Karpas-422 (cell line): ENCODE results near the gene PLAC9. TPM values are rescaled to one million over a fixed set of nuclear protein-coding genes. Genes with fewer than 3 reads are reported as not detected.

Experiments
- DNase-seq: peaks from one replicate; pipeline ENCODE4 v3.0.0-alpha.2; 2015
- H2AFZ ChIP-seq: fragments of 200-600 bp; sonication (generic); 2 replicates; pipeline ENCODE4 v1.6.1; 2014; ENCODE audit warnings: antibody characterized with exemption, low read length, mixed read lengths
- H3K27ac ChIP-seq: fragments of 200-600 bp; sonication (generic); 2 replicates; pipeline ENCODE4 v1.5.1; 2014; ENCODE audit warnings: mild to moderate bottlenecking, low read length, moderate library complexity
- H3K27me3 ChIP-seq: fragments of 200-600 bp; sonication (generic); 2 replicates; pipeline ENCODE4 v1.6.1; 2014; ENCODE audit warnings: low read length, mixed read lengths
- H3K36me3 ChIP-seq: fragments of 200-600 bp; sonication (generic); 2 replicates; pipeline ENCODE4 v1.6.1; 2014; ENCODE audit warnings: low read length, mixed read lengths; ENCODE audit not compliant: insufficient read depth
- H3K4me1 ChIP-seq: fragments of 200-600 bp; sonication (generic); 2 replicates; pipeline ENCODE4 v1.6.1; 2014; ENCODE audit warnings: mild to moderate bottlenecking, low read length, mixed read lengths
- H3K4me2 ChIP-seq: fragments of 200-600 bp; sonication (generic); 2 replicates; pipeline ENCODE4 v1.6.1; 2014; ENCODE audit warnings: low read length, low read depth, mild to moderate bottlenecking; ENCODE audit not compliant: poor library complexity, severe bottlenecking
- H3K4me3 ChIP-seq: fragments of 200-600 bp; sonication (generic); 2 replicates; pipeline ENCODE4 v1.5.1; 2014; ENCODE audit warnings: mild to moderate bottlenecking, antibody characterized with exemption, low read length, mixed read lengths
- H3K79me2 ChIP-seq: fragments of 200-600 bp; sonication (generic); 2 replicates; pipeline ENCODE4 v1.6.1; 2014; ENCODE audit warnings: mild to moderate bottlenecking, low read length, mixed read lengths
- H3K9ac ChIP-seq: fragments of 200-600 bp; sonication (generic); 2 replicates; pipeline ENCODE4 v1.6.0; 2014; ENCODE audit warnings: low read length
- H3K9me2 ChIP-seq: fragments of 200-600 bp; sonication (generic), shearing (Covaris generic); replicated peaks from 2 replicates; pipeline ENCODE4 v1.6.0; 2014; ENCODE audit warnings: mild to moderate bottlenecking, low read length, moderate library complexity; ENCODE audit not compliant: insufficient read depth
- H3K9me3 ChIP-seq: fragments of 300-700, 200-600 bp; sonication (generic); 2 replicates; pipeline ENCODE4 v1.6.1; 2014; ENCODE audit warnings: low read length, mixed read lengths
- H4K20me1 ChIP-seq: fragments of 200-600 bp; sonication (generic); 2 replicates; pipeline ENCODE4 v1.6.1; 2014; ENCODE audit warnings: mild to moderate bottlenecking, antibody characterized with exemption, low read length, low read depth; ENCODE audit not compliant: insufficient read depth
- total RNA-seq: library from RNA; depleted of rRNA; stranded (reverse); fragments of >200 nt; shearing (Covaris generic); gene quantifications from 2 replicates; pipeline ENCODE4 v1.2.3, GENCODE V29; 2014; ENCODE audit warnings: low replicate concordance

The PLAC9 gene
- total RNA-seq, 1 experiment from 2014 or later, result not detected

DNA sequence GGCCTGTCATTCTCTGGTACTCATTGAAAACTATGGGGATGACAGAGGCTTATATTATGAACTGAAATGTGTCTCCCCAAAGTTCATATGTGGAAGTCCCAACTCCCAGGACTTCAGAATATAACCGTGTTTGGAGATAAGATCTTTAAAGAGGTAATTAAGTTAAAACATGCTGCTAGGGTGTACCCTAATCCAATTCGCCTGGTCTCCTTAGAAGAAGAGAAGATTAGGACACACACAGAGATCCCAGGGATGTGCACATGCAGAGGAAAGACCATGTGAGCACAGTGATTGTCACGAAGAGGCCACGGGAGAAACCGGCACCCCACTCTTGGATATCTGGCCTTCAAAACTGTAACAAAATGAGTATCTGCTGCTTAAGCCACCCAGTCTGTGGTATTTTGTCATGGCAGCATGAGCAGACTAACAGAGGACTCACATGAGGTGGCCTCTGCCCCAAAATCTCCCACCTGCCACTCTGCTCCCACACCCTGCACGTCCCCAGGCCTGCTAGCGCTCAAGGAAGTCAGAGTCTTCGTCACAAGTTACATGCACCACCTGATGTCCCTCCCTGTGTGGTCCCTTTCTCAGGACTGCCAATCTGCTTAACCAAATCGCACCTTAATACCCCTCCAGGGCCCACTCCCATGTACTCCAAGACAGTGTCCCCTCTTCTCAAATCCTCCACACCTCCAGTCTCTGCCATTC, 26.8 kb downstream of the PLAC9 start:
- H3K79me2 ChIP-seq, result no peaks in the 10 kb centered on the region
- no peaks in the 10 kb centered on the region for H3K4me1 ChIP-seq
- no peak overlapping the region for H2AFZ ChIP-seq
- H3K27me3 ChIP-seq, result no peaks in the 10 kb centered on the region
- no peaks in the 10 kb centered on the region for H3K9me3 ChIP-seq
- no peak overlapping the region for H3K9ac ChIP-seq
- DNase-seq, result no peak
- H3K9me2 ChIP-seq, result no peaks in the 10 kb centered on the region
- no peaks in the 10 kb centered on the region for H3K36me3 ChIP-seq
- no peak overlapping the region for H3K4me3 ChIP-seq
- no peak overlapping the region for H3K27ac ChIP-seq
- H4K20me1 ChIP-seq, result no peaks in the 10 kb centered on the region
- no peak overlapping the region for H3K4me2 ChIP-seq

DNA sequence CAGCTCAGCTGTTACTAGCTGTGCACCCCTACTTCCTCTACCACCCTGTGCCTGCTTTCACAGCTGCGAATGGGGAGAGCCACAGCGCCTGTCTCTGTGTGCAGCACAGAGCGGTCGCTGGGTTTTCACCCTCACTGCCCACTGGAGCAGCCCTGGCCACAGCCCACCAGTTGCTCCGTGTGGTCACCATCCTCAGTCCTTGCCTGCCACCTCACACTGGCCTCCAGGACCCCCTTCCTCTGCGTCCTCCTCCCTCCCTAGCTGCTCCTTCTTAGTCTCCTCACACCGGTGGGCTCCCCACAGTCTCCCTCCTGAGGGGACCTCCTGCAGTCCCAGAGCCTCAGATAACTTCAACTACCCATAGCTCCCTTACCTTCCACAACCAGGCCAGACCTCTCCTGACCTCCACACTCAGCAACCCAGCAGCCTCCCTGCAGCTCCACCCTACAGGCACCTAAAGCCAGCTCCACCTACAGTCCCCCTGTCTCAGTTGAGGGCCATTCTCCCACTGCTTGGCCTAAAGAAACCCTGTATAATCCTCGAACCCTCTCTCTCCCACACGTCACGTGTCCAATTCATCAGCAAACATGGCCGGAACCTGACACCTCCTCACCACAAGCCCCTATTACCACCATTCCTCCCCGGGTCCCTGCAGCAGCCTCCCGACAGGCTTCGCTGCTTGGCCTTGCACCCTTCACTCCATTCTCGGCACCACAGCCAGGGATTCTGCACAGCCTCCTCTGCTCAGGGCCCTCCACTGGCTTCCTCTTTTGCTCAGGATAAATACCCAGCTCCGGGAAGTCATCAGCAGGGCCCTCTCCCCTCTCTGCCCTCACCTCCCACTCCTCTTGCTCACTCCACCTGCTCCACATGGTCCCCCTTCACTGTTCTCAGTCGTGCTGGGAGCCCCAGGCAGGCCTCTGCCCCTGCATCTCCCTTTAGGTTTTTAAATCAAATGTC, 28.1 kb downstream of the PLAC9 start:
- Histone ChIP-seq H3K27me3 (no peaks in the 10 kb centered on the region), H3K79me2 (no peaks in the 10 kb centered on the region), H4K20me1 (no peaks in the 10 kb centered on the region), H3K9me2 (no peaks in the 10 kb centered on the region), H3K9ac (no peak overlapping the region), H3K4me2 (no peak overlapping the region), H3K4me3 (no peak overlapping the region), H3K4me1 (no peaks in the 10 kb centered on the region), H2AFZ (no peak overlapping the region), H3K36me3 (no peaks in the 10 kb centered on the region), H3K9me3 (no peaks in the 10 kb centered on the region), H3K27ac (no peak overlapping the region)
- DNase-seq, result no peak

DNA sequence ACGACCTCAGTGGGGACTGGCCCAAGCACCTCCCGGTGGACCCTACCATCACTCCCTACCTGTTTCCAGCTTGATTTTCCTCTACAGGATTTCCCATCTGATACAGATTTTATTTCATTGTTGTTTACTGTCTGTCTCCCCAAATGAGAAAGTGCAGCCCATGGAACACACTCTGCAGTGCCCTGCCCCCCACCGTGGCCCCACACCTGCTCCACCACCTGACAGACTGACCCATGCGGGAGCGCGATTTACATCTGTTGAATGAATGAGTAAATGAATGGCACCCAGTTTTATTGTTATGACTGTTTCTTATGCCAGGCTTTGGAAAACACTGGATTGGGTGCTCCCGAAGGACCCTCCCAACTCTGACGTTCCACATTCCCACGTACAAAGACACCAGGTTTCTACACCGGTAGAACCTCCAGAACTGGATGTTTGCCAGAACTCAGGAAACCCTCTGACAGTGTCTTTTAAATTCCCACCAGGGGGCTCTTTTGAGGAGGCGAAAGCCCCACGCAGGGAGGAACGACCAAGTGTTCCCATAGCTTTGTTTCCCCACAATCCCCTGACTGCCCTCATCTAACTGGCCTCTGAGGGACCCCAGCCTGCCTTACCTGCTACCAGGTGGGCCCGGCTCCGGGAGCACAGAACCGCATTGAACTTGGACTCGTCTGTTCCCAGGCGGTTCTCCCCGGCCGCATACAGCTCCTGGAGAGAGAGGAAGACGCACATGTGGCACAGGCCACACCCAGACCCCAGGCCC, 29.0 kb downstream of the PLAC9 start:
- no peaks in the 10 kb centered on the region for H3K9me2 ChIP-seq
- peak; percentile 61 for DNase-seq
- no peak overlapping the region for H3K4me3 ChIP-seq
- no peak overlapping the region for H3K4me2 ChIP-seq
- H3K79me2 ChIP-seq, result no peaks in the 10 kb centered on the region
- no peaks in the 10 kb centered on the region for H3K36me3 ChIP-seq
- no peak overlapping the region for H3K27ac ChIP-seq
- H3K9me3 ChIP-seq, result no peaks in the 10 kb centered on the region
- H4K20me1 ChIP-seq, result no peaks in the 10 kb centered on the region
- H2AFZ ChIP-seq, result no peak overlapping the region
- no peaks in the 10 kb centered on the region for H3K27me3 ChIP-seq
- H3K4me1 ChIP-seq, result no peaks in the 10 kb centered on the region
- H3K9ac ChIP-seq, result no peak overlapping the region

DNA sequence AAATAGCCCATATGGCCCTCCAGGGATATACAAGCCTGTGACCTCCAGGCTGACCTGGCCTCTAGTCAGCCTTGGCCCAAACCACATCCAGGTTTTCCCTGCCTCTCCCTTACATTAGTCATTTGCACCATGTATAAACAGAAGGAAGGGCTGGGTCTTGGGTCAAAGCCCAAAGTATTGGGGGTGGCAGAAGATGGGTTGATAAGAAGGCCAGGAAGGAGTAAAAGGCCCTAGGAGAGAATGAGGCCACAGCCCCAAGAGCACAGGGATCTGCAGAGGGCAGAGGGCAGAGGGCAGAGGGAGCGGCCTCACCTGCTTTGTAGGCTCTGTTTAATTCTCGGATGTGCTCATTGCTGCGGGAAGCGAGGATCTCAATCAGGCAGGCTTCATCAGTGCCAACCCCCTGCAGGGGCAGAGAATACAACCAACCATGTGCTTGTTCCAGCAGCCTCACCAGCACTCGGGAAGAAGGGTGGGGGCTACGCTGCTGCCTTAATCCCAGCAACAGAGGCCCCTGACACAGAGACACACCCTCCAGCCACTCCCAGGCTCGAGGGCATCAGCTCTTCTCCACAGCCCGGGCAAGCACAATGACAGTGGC, 31.3 kb downstream of the PLAC9 start:
- Histone ChIP-seq H3K36me3 (no peaks in the 10 kb centered on the region), H3K4me2 (no peak overlapping the region)

DNA sequence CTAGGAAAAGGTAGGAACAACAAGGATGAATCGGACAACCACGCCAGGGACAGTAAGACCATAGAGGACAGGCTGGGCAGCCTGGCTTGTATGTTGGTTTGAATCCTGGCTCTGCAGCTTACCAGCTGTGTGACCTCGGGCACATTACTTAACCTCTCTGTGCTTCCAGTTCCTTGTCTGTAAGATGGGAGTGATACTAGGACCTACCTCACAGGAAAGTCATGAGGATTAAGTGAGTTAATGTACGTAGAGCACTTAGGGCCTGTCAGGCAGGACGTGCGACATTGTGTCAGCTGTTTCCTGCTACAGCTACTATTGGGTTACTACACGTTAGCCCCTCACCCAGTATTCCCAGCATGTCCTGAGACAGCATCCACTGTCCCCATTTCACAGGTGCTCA, 32.1 kb downstream of the PLAC9 start:
- no peaks in the 10 kb centered on the region for H3K9me3 ChIP-seq
- no peaks in the 10 kb centered on the region for H3K36me3 ChIP-seq
- H3K4me1 ChIP-seq, result no peaks in the 10 kb centered on the region
- no peak overlapping the region for H3K27ac ChIP-seq
- no peaks in the 10 kb centered on the region for H3K27me3 ChIP-seq
- no peak overlapping the region for H3K4me3 ChIP-seq
- H4K20me1 ChIP-seq, result no peaks in the 10 kb centered on the region
- DNase-seq, result no peak
- no peak overlapping the region for H3K9ac ChIP-seq
- H3K4me2 ChIP-seq, result no peak overlapping the region
- peaks cover 4% of the 10 kb centered on the region; the same call in 1 of the 2 replicates for H3K79me2 ChIP-seq
- H3K9me2 ChIP-seq, result no peaks in the 10 kb centered on the region
- H2AFZ ChIP-seq, result no peak overlapping the region

More for the DNA sequence above, 31.3 kb downstream of the PLAC9 start:
- DNase-seq, result no peak
- Histone ChIP-seq H3K27me3 (no peaks in the 10 kb centered on the region), H3K9ac (no peak overlapping the region), H3K79me2 (no peaks in the 10 kb centered on the region), H3K4me3 (no peak overlapping the region), H2AFZ (no peak overlapping the region), H3K9me3 (no peaks in the 10 kb centered on the region), H4K20me1 (no peaks in the 10 kb centered on the region), H3K4me1 (no peaks in the 10 kb centered on the region), H3K9me2 (no peaks in the 10 kb centered on the region), H3K27ac (no peak overlapping the region)

DNA sequence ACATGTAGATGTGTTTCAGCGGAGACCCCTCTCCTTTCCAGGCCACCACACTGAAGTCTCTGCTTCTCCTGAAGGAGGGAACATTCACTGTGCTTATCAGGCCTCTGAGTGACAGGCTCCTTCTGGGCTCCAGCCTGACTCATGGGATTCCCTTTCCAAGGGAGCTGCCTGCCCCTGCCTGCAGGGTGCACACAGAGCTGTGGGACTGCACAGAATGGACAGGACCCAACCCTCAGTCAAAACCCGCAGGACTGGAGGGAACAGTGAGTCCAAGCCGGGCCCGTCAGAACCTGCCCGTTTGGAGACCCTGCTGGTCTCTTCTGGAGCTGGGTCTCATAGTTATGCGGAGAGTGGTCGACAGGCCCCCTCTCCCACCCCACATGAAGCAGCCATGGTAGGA, 32.6 kb downstream of the PLAC9 start:
- Histone ChIP-seq H3K4me1 (no peaks in the 10 kb centered on the region), H3K79me2 (peaks cover 8% of the 10 kb centered on the region; the same call in 1 of the 2 replicates), H3K4me2 (no peak overlapping the region)

DNA sequence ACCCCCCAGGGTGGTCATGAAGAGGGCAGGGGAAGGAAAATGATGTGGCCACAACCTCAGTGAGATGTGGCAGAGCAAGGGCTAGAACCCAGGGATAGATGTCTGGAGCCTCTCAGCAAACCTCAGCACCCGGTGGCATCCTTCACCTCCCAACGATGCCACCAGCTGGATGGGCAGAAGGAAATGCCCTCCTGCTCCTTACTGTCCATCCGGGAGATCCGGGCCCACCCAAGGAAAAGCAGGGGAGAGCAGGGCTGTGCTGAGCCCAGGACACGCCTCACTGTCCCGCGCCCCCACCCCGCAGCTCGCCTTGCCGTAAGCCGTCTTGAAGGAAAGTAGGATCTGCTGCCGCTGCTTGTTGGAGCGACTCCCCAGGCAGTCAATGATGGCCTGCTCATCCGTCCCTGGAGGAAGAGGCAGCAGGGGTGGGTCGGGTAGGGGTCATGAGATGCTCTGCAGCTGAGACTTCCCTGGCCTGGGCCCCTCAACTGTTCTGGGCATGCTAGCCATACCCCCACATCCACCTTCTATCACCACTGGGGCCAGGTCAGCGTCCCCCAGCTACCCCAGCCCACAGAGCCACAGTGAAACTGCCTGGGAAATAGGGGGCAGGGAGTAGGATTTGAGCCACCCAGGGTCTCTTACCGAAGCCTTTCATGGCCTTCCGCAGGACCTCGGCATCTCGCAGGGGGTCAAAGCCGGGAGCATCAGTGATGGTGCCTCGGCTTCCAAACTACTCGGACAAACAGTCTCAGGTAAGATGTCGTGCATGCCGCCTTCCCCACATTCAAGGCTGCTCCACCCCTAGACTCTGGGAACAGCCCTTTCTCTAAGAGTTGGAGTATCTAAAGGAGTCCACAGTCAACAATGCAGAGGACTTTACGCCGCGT, 34.3 kb downstream of the PLAC9 start:
- Histone ChIP-seq H3K27me3 (no peaks in the 10 kb centered on the region), H3K79me2 (peaks cover 8% of the 10 kb centered on the region; the same call in 1 of the 2 replicates), H3K9me3 (no peaks in the 10 kb centered on the region), H3K4me1 (no peaks in the 10 kb centered on the region), H3K4me2 (no peak overlapping the region), H2AFZ (no peak overlapping the region), H3K36me3 (no peaks in the 10 kb centered on the region), H3K27ac (no peak overlapping the region), H3K9me2 (no peaks in the 10 kb centered on the region), H4K20me1 (no peaks in the 10 kb centered on the region), H3K4me3 (no peak overlapping the region), H3K9ac (no peak overlapping the region)
- DNase-seq, result no peak

More for the DNA sequence above, 32.6 kb downstream of the PLAC9 start:
- no peaks in the 10 kb centered on the region for H3K36me3 ChIP-seq
- no peak overlapping the region for H3K27ac ChIP-seq
- no peaks in the 10 kb centered on the region for H3K9me2 ChIP-seq
- H3K9me3 ChIP-seq, result no peaks in the 10 kb centered on the region
- DNase-seq, result no peak
- no peak overlapping the region for H3K9ac ChIP-seq
- no peak overlapping the region for H2AFZ ChIP-seq
- no peaks in the 10 kb centered on the region for H3K27me3 ChIP-seq
- no peak overlapping the region for H3K4me3 ChIP-seq
- no peaks in the 10 kb centered on the region for H4K20me1 ChIP-seq
